ENCODE results near the gene TMEM169.

DNA sequence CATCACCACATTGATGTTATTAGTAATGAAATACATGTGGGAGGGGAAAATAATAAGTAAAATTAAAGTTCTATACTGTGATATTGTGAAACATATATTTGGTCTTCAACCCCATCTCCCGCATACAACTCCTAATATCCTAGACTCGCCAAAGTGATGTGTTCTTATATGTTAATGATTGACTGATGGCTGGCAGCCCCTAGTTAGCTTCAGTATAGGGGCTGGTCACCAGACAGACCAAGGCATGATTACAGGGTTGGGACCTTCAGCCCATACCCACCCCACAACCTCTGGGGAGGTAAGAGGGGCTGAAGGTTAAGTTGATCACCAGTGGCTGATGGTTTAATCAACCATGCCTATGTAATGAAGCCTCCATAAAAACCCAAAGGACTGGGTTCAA is 40.3 kb upstream of the TMEM169 start:
- TF ChIP-seq, protein P1, sequence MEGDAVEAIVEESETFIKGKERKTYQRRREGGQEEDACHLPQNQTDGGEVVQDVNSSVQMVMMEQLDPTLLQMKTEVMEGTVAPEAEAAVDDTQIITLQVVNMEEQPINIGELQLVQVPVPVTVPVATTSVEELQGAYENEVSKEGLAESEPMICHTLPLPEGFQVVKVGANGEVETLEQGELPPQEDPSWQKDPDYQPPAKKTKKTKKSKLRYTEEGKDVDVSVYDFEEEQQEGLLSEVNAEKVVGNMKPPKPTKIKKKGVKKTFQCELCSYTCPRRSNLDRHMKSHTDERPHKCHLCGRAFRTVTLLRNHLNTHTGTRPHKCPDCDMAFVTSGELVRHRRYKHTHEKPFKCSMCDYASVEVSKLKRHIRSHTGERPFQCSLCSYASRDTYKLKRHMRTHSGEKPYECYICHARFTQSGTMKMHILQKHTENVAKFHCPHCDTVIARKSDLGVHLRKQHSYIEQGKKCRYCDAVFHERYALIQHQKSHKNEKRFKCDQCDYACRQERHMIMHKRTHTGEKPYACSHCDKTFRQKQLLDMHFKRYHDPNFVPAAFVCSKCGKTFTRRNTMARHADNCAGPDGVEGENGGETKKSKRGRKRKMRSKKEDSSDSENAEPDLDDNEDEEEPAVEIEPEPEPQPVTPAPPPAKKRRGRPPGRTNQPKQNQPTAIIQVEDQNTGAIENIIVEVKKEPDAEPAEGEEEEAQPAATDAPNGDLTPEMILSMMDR (conservative IDR thresholded peaks at IDR 0.05): no peak
- no peak for TF ChIP-seq ZFX (IDR thresholded peaks at IDR 0.05)
